Choroid plexus epithelial cell (primary cell): ENCODE measurements around the gene IGFBP4.

Source experiments
- DNase-seq: peaks from one replicate; pipeline ENCODE4 v3.0.0-alpha.2; 2010; ENCODE audit warnings: low read depth
- H3K4me3 ChIP-seq: 2 replicates; pipeline ENCODE4 v1.5.1; 2011; ENCODE audit warnings: low read depth, mild to moderate bottlenecking, control low read depth, low read length, moderate library complexity
- TF ChIP-seq, protein P1 (sequence below): conservative IDR thresholded peaks from 2 replicates; pipeline ENCODE4 v1.5.1; 2011; ENCODE audit warnings: low read depth, mild to moderate bottlenecking, control low read depth, inconsistent platforms, low read length, moderate library complexity

The IGFBP4 gene

DNA sequence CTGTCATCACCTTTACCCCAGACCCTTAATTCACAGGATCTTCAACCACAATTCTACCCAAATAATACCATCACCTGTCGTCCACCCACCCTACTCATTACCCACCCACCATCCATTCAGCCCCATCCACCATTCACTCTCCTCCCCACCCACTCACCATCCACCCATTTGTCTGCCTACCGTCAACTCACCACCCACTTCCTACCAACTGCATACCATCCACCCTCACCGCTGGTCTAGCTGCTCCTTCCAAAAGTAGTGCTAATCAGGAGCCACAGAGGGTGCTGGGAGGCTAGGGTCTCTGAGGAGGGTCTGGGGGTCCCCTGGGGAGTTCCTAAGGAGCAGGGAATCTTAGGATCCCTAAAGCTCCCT lies 12.0 kb upstream of the IGFBP4 start:
- H3K4me3 ChIP-seq = no peak overlapping the region
- no peak for DNase-seq
- TF ChIP-seq, protein P1, sequence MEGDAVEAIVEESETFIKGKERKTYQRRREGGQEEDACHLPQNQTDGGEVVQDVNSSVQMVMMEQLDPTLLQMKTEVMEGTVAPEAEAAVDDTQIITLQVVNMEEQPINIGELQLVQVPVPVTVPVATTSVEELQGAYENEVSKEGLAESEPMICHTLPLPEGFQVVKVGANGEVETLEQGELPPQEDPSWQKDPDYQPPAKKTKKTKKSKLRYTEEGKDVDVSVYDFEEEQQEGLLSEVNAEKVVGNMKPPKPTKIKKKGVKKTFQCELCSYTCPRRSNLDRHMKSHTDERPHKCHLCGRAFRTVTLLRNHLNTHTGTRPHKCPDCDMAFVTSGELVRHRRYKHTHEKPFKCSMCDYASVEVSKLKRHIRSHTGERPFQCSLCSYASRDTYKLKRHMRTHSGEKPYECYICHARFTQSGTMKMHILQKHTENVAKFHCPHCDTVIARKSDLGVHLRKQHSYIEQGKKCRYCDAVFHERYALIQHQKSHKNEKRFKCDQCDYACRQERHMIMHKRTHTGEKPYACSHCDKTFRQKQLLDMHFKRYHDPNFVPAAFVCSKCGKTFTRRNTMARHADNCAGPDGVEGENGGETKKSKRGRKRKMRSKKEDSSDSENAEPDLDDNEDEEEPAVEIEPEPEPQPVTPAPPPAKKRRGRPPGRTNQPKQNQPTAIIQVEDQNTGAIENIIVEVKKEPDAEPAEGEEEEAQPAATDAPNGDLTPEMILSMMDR = no peak

DNA sequence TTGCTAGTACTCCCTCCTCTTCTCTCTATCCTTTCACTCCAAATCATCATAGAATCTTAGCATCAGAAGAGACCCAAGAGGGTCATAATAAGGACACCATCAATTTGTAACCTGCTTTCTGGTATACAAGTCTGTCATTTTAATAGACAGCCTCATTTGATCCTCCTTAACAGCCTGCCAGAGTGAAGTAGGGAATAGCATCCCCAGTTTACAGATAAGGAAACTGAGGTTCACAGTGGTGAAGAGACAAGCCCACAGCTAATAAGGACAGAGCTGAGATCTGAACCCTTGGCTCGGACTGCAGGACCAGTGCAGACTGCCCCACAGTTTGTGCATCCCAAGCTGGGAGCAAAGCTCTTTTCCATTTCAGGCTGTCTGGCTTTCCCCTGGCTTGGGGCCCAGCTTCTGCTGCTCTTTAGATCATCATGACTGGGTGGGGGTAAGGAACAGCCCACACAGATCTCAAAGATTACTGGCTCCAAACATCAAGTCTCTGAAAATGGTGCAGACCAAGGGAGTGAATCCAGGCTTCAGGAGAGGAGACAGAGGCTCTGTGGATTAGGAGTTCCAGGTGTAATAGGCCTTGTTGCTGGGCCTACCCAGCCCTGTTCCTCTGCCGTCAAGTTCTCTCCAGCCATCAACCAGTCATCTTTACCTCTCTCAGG lies 10.3 kb upstream of the IGFBP4 start:
- DNase-seq = peak; percentile 70
- H3K4me3 ChIP-seq = no peak overlapping the region
- TF ChIP-seq, protein P1 = no peak

DNA sequence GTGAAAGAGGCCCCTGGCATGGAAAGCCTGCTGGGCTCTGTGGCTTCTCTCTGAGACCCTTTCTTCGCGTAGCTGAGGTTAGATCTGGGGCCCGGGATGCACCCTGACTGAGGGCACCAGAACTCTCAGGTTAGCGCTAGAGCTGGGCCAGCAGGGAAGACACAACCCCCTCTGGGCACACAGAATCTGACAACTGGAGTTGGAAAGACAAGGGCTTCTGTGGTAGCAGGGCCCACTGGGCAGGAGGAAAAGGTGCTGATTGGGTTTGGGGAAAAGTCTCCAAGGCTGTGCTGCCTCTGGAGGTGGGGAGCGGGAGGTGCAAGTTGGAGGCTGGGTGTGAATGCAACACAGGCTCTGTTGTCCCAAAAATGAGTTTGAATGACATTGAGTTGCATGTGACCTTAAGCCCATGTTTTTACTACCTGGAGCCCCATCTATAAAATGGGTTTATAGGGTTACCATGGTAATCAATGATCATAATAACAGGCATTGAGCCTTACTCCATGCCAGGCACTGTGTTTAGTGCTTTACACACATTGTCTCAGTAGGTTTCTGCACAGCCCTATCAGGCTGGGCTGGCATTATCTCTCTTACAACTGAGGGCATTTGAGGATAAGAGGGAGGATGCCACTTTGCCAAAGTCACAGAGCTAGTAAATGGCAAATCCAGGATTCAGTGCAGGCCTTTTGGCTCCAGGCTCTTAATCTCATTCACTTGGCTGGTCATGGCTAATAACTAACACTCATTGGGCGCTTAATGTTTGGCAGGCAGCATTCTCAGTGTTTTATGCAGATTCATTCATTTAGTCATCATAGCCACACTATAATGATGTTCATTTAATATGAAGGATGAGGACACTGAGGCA lies 9.5 kb upstream of the IGFBP4 start:
- TF ChIP-seq, protein P1 = peak; percentile 70
- peak; percentile 31 for DNase-seq
- H3K4me3 ChIP-seq = no peak overlapping the region

DNA sequence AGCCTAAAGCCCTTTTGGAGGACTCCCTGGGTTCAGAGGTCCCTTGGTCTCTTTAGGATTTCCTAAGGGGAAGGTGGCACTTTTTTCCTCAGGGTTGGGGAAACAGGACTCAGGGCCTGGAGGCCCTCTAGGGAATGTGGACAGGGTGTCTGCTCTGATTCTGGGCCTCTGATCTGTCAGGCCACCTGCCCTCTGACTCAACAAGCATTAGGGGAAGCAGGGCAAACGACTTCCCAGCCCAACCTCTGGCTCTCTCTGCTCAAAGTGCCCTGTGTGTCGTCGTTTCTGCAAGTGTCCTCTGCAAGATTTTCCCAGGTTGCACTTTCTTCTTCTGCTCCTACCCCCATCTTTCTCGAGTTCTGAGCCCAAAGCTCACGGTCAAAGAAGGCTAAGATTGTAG lies 6.6 kb upstream of the IGFBP4 start:
- DNase-seq = no peak
- H3K4me3 ChIP-seq = no peak overlapping the region
- TF ChIP-seq, protein P1 = no peak

DNA sequence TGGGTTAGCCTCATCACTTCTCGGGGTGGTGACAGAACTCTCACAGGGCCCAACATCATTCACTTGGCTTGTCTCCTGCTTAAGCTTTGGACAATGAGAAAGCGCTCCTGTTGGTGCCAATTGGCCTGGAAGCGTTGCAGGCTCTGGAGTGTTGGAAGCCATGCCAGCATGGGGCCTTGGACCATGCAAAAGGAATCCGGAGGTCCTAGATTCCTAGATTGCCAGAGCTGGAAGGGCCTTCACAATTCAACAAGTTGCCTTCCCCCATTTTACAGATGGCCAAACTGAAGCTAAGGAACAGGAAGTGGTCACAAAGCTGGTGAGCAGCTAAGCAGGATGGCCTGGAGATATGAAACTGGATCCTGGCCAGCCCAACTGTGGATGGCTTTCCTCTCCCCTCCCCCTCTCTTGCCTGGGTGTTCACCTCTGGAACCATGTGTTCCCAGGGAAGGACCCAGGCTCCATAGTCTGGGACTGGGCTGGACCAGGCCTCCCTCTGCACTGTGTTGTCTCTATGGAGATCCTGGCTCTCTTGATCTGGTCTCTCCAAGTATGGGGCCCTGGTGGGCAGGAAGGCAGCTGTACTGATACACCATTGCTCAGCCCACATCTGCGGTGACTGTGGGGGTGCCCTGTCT lies 6.0 kb upstream of the IGFBP4 start:
- TF ChIP-seq, protein P1 = no peak
- H3K4me3 ChIP-seq = no peak overlapping the region
- peak; percentile 39 for DNase-seq

DNA sequence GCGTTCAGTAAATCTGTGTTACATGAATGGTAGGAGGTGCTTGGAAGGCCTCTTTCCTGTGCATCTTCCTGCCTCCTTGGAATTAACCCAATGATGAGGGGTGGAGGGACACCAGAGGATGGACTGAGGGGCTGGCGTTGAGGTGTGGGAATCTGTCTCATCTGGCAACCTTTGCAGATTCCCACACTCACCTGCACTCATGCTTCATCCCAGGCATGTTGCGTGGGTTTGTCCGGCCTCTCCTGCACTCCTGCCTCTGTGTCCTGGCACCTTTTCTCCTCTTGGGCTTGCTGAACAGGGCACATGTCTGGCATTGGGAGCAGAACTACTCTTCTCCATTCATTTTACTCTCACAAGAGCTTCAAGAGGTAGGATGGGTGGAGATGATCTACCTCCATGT lies 3.1 kb upstream of the IGFBP4 start:
- TF ChIP-seq, protein P1 = no peak
- no peak for DNase-seq
- H3K4me3 ChIP-seq = no peak overlapping the region
